DOHH2 (cell line): ENCODE data around the gene SSNA1.

Source experiments
- H3F3A ChIP-seq: fragments of 200-600 bp; sonication (generic), shearing (Covaris generic); 2 replicates; pipeline ENCODE4 v1.6.0; 2016; ENCODE audit warnings: antibody characterized with exemption, mild to moderate bottlenecking; ENCODE audit not compliant: control insufficient read depth, insufficient read depth
- H3K27ac ChIP-seq: fragments of 200-600 bp; sonication (generic); 2 replicates; pipeline ENCODE4 v1.5.1; 2014; ENCODE audit warnings: low read depth, mild to moderate bottlenecking, low read length, moderate library complexity
- H3K27me3 ChIP-seq: fragments of 200-600 bp; sonication (generic); 2 replicates; pipeline ENCODE4 v1.6.1; 2014; ENCODE audit warnings: mild to moderate bottlenecking, low read length, mixed read lengths; ENCODE audit not compliant: control insufficient read depth
- H3K36me3 ChIP-seq: fragments of 200-600 bp; sonication (generic); 2 replicates; pipeline ENCODE4 v1.6.1; 2014; ENCODE audit warnings: mild to moderate bottlenecking, low read length, moderate library complexity, mixed read lengths; ENCODE audit not compliant: control insufficient read depth
- H3K4me1 ChIP-seq: fragments of 200-600 bp; sonication (generic); 2 replicates; pipeline ENCODE4 v1.6.1; 2014; ENCODE audit warnings: mild to moderate bottlenecking, low read length, mixed read lengths; ENCODE audit not compliant: control insufficient read depth
- H3K4me2 ChIP-seq: fragments of 200-600 bp; sonication (generic); 2 replicates; pipeline ENCODE4 v1.6.0; 2014; ENCODE audit warnings: mild to moderate bottlenecking, low read length, moderate library complexity
- H3K4me3 ChIP-seq: fragments of 200-600 bp; sonication (generic); 2 replicates; pipeline ENCODE4 v1.5.1; 2014; ENCODE audit warnings: mild to moderate bottlenecking, low read length, mixed read lengths
- H3K79me2 ChIP-seq: fragments of 200-600 bp; sonication (generic); 2 replicates; pipeline ENCODE4 v1.6.1; 2014; ENCODE audit warnings: mild to moderate bottlenecking, low read length, mixed read lengths; ENCODE audit not compliant: control insufficient read depth
- H3K9me2 ChIP-seq: fragments of 200-600 bp; sonication (generic); replicated peaks from 2 replicates; pipeline ENCODE4 v1.6.1; 2014; ENCODE audit warnings: mild to moderate bottlenecking, low read length, mixed read lengths; ENCODE audit not compliant: control insufficient read depth
- H3K9me3 ChIP-seq: fragments of 200-600 bp; sonication (generic); 2 replicates; pipeline ENCODE4 v1.6.1; 2014; ENCODE audit warnings: antibody characterized with exemption, low read length, mixed read lengths; ENCODE audit not compliant: control insufficient read depth, insufficient read depth
- H4K20me1 ChIP-seq: fragments of 200-600 bp; sonication (generic); 2 replicates; pipeline ENCODE4 v1.6.0; 2014; ENCODE audit warnings: low read depth, mild to moderate bottlenecking, antibody characterized with exemption, low read length, moderate library complexity; ENCODE audit not compliant: control insufficient read depth, insufficient read depth
- EZH2phosphoT487 ChIP-seq: fragments of 200-600 bp; sonication (generic); IDR thresholded peaks from 2 replicates; pipeline ENCODE4 v1.6.1; 2017; ENCODE audit warnings: borderline replicate concordance, mild to moderate bottlenecking, antibody characterized with exemption, low read length, moderate library complexity, mixed read lengths
- TF ChIP-seq, protein P1 (sequence below): fragments of 200-600 bp; sonication (generic); IDR thresholded peaks from one replicate; pipeline ENCODE4 v1.5.1; 2014; ENCODE audit warnings: antibody characterized with exemption, mild to moderate bottlenecking, low read depth, low read length; ENCODE audit not compliant: poor library complexity, severe bottlenecking

The SSNA1 gene

DNA sequence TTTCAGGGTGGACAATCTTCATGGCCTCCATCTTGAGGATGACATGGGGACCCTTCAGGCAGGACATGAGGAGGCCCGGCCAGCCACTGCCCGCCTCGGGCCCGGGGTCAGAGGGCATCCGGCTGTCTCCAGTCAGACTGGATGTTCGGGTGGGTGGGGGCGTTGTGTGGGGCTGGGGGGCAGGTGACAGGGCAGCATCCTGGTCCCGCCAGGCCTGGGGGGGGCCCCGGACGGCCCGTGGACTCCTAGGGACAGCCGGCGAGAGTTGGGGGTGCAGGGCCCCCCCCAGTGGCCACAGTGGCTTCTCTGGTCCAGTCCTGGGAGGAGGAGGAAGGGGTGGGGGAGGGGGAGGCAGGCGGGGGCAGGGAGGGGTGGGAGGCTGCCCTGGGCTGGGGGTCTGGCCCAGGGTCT, 32.6 kb downstream of the SSNA1 start:
- Histone ChIP-seq H3K9me3 (no peaks in the 10 kb centered on the region), H4K20me1 (no peaks in the 10 kb centered on the region), H3K79me2 (peaks cover 5% of the 10 kb centered on the region), H3K4me1 (peaks cover 27% of the 10 kb centered on the region), H3K27ac (no peak overlapping the region), H3K36me3 (peaks cover 11% of the 10 kb centered on the region), H3K4me3 (no peak overlapping the region), H3K9me2 (no peaks in the 10 kb centered on the region), H3K4me2 (no peak overlapping the region), H3K27me3 (no peaks in the 10 kb centered on the region), H3F3A (peaks cover 6% of the 10 kb centered on the region)
- TF ChIP-seq, protein P1, sequence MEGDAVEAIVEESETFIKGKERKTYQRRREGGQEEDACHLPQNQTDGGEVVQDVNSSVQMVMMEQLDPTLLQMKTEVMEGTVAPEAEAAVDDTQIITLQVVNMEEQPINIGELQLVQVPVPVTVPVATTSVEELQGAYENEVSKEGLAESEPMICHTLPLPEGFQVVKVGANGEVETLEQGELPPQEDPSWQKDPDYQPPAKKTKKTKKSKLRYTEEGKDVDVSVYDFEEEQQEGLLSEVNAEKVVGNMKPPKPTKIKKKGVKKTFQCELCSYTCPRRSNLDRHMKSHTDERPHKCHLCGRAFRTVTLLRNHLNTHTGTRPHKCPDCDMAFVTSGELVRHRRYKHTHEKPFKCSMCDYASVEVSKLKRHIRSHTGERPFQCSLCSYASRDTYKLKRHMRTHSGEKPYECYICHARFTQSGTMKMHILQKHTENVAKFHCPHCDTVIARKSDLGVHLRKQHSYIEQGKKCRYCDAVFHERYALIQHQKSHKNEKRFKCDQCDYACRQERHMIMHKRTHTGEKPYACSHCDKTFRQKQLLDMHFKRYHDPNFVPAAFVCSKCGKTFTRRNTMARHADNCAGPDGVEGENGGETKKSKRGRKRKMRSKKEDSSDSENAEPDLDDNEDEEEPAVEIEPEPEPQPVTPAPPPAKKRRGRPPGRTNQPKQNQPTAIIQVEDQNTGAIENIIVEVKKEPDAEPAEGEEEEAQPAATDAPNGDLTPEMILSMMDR: no peak
- TF ChIP-seq EZH2phosphoT487: no peak

DNA sequence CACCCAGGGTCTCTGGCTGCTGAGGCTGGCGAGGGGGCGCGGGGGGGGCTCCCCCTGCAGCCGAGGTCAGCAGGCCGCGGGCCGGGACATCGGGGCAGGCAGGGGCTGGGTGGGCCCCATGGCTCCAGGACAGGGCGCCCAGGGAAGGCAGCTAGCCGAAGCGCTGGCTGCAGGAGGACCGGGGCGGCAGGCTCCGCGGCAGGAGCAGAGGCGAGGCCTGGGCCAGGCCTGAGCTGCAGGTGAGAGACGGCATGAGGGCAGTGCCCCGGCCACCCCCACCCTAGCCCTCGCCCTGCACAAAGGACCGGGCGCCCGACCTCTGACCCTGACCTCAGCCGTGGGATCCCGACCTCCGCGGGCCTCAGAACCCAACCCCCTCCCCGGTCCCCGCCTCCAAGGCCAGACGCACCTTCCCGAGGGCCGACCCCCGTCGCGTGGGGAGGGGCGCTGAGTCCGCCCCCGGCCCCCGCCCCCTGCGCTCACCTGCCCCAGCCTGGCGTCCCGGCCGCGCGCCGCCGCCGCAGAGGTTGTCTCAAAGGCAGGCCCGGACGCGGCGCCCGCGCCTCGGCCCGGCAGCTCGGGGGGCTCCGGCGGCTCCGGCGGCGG, 33.1 kb downstream of the SSNA1 start:
- Histone ChIP-seq H3K9me2 (no peaks in the 10 kb centered on the region), H3K4me1 (peaks cover 27% of the 10 kb centered on the region), H3F3A (peaks cover 6% of the 10 kb centered on the region), H4K20me1 (no peaks in the 10 kb centered on the region), H3K79me2 (peaks cover 5% of the 10 kb centered on the region), H3K4me2 (peak overlapping the region; percentile 55), H3K27ac (no peak overlapping the region), H3K4me3 (peak overlapping the region; percentile 65), H3K36me3 (peaks cover 6% of the 10 kb centered on the region), H3K27me3 (no peaks in the 10 kb centered on the region), H3K9me3 (no peaks in the 10 kb centered on the region)
- TF ChIP-seq, protein P1: no peak
- no peak for TF ChIP-seq EZH2phosphoT487

DNA sequence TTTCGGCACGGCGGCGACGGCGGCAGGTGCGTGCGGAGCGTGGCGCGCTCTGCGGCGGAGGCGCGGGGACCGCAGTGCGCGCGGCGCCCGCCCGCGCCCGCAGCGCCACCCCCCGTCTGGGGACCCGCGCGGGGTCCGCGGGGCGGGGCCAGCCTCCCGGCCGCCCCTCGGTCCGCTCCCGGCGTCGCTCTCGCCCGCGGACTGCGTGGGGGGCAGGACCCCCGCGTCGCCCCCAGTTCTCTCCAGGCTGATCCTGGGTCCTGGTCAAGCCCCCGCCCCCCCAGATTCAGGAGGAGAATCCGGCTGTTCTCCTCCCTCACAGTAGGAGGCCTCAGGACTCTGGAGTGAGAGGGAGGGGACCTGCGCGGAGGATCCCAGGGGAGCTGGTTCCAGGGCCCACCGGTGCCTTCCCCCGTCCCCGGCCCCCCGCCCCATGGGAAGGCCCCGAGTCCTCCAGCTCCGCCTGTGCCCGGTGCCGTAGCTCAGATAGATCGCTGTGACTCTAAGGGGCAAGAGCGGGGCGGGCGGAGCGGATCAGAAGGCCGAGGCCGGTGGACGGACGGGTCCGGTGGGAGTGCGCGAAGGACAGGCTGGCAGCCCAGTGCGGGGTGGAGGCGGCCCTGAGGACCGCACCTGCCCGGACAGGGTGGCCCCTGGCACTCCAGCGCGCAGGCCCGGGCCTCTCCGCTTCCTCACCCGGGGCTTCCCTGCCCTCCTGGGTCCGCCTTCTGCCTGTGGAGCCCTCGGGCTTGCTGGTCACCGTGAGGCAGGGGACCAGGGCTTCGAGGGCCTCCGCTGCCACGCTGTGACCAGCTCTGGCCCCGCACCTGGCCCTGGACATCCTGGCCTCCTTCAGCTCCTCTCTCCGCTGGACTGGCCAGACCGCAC, 34.0 kb downstream of the SSNA1 start, which contains the start of gene RNF208:
Gene RNF208 (minus strand): TSS at position 51 of the 888 bp plus-strand sequence. CDS start 1,028 bp downstream, outside the sequence.
- Histone ChIP-seq H3K36me3 (peaks cover 3% of the 10 kb centered on the region; the same call in 1 of the 2 replicates), H3K79me2 (peaks cover 5% of the 10 kb centered on the region), H3K9me2 (no peaks in the 10 kb centered on the region), H3K4me2 (peak within 1 kb of the TSS; percentile 99), H3F3A (peaks cover 6% of the 10 kb centered on the region), H3K4me3 (peak within 1 kb of the TSS; percentile 99), H3K9me3 (no peaks in the 10 kb centered on the region), H3K27ac (no peak within 1 kb of the TSS), H3K4me1 (peaks cover 32% of the 10 kb centered on the region), H3K27me3 (no peaks in the 10 kb centered on the region), H4K20me1 (no peaks in the 10 kb centered on the region)
- TF ChIP-seq, protein P1: no peak
- no peak for TF ChIP-seq EZH2phosphoT487
